22Rv1 (cell line): ENCODE measurements around the gene ARHGAP30.

Source experiments
- ZFX ChIP-seq: fragments of 450-650 bp; IDR thresholded peaks from 2 replicates; pipeline ENCODE4 v1.6.1; 2017; ENCODE audit warnings: antibody characterized with exemption, borderline replicate concordance
- TF ChIP-seq, protein P1 (sequence below): fragments of 450-650 bp; IDR thresholded peaks from 2 replicates; pipeline ENCODE4 v1.5.1; 2017; ENCODE audit warnings: mild to moderate bottlenecking

GRCh38 chr1:161084597-161084988 is 14.9 kb upstream of the ARHGAP30 start:
- TF ChIP-seq, protein P1, sequence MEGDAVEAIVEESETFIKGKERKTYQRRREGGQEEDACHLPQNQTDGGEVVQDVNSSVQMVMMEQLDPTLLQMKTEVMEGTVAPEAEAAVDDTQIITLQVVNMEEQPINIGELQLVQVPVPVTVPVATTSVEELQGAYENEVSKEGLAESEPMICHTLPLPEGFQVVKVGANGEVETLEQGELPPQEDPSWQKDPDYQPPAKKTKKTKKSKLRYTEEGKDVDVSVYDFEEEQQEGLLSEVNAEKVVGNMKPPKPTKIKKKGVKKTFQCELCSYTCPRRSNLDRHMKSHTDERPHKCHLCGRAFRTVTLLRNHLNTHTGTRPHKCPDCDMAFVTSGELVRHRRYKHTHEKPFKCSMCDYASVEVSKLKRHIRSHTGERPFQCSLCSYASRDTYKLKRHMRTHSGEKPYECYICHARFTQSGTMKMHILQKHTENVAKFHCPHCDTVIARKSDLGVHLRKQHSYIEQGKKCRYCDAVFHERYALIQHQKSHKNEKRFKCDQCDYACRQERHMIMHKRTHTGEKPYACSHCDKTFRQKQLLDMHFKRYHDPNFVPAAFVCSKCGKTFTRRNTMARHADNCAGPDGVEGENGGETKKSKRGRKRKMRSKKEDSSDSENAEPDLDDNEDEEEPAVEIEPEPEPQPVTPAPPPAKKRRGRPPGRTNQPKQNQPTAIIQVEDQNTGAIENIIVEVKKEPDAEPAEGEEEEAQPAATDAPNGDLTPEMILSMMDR = no peak
- TF ChIP-seq ZFX = no peak
